SK-N-SH treated with all-trans-retinoic acid at 6 μM for 48 hours (cell line): ENCODE data around the gene BSN.

Source experiments
- ATAC-seq: fragments of 200-7000 bp; cut with Tn5 transposase; 3 replicates; pipeline ENCODE4 v1.9.1; 2020; ENCODE audit warnings: mild to moderate bottlenecking, moderate library complexity
- ARNTL ChIP-seq: fragments of 450-650 bp; formaldehyde crosslinking; IDR thresholded peaks from 2 replicates; pipeline ENCODE4 v1.5.0; 2020; ENCODE audit warnings: low read depth, mild to moderate bottlenecking, moderate library complexity, borderline replicate concordance
- BACH2 ChIP-seq: fragments of 250-450 bp; sonication (Bioruptor Pico); IDR thresholded peaks from 2 replicates; pipeline ENCODE4 v1.9.0; 2021; ENCODE audit warnings: mild to moderate bottlenecking, borderline replicate concordance
- CSRNP3 ChIP-seq: fragments of 250-450 bp; sonication (Bioruptor Pico); IDR thresholded peaks from 2 replicates; pipeline ENCODE4 v1.5.1; 2021; ENCODE audit warnings: mild to moderate bottlenecking, moderate library complexity
- ESRRG ChIP-seq: fragments of 250-450 bp; sonication (Bioruptor Pico); IDR thresholded peaks from 2 replicates; pipeline ENCODE4 v1.6.1; 2021; ENCODE audit warnings: mild to moderate bottlenecking
- GLIS3 ChIP-seq: fragments of 250-450 bp; sonication (Bioruptor Pico); IDR thresholded peaks from 2 replicates; pipeline ENCODE4 v1.5.0; 2020; ENCODE audit warnings: mild to moderate bottlenecking, moderate library complexity
- ISL1 ChIP-seq: fragments of 250-450 bp; sonication (Bioruptor Pico); IDR thresholded peaks from 2 replicates; pipeline ENCODE4 v2.1.2; 2022; ENCODE audit warnings: mild to moderate bottlenecking, moderate library complexity
- OSR1 ChIP-seq: fragments of 250-450 bp; sonication (Bioruptor Pico); IDR thresholded peaks from 2 replicates; pipeline ENCODE4 v1.8.0; 2022; ENCODE audit warnings: moderate library complexity, mild to moderate bottlenecking, inconsistent platforms
- PATZ1 ChIP-seq: fragments of 250-450 bp; sonication (Bioruptor Pico); IDR thresholded peaks from 2 replicates; pipeline ENCODE4 v1.8.0; 2020; ENCODE audit warnings: mild to moderate bottlenecking, moderate library complexity, borderline replicate concordance
- PPARA ChIP-seq: fragments of 250-450 bp; sonication (Bioruptor Pico); IDR thresholded peaks from 2 replicates; pipeline ENCODE4 v1.5.0; 2020; ENCODE audit warnings: mild to moderate bottlenecking, borderline replicate concordance
- SNAI2 ChIP-seq: fragments of 250-450 bp; sonication (Bioruptor Pico); IDR thresholded peaks from 2 replicates; pipeline ENCODE4 v1.5.0; 2020; ENCODE audit warnings: mild to moderate bottlenecking, moderate library complexity
- TCF4 ChIP-seq: fragments of 250-450 bp; sonication (Bioruptor Pico); IDR thresholded peaks from 2 replicates; pipeline ENCODE4 v1.8.0; 2021; ENCODE audit warnings: mild to moderate bottlenecking, moderate library complexity, borderline replicate concordance
- TOX ChIP-seq: fragments of 250-450 bp; sonication (Bioruptor Pico); IDR thresholded peaks from 2 replicates; pipeline ENCODE4 v1.8.0; 2021; ENCODE audit warnings: mild to moderate bottlenecking, moderate library complexity, borderline replicate concordance
- TSHZ2 ChIP-seq: fragments of 250-450 bp; sonication (Bioruptor Pico); IDR thresholded peaks from 2 replicates; pipeline ENCODE4 v1.5.0; 2020; ENCODE audit warnings: mild to moderate bottlenecking, moderate library complexity
- ZC3H10 ChIP-seq: fragments of 250-450 bp; sonication (Bioruptor Pico); IDR thresholded peaks from 2 replicates; pipeline ENCODE4 v1.5.1; 2021; ENCODE audit warnings: mild to moderate bottlenecking, moderate library complexity
- ZFP3 ChIP-seq: fragments of 250-450 bp; sonication (Bioruptor Pico); IDR thresholded peaks from 2 replicates; pipeline ENCODE4 v1.5.0; 2020; ENCODE audit warnings: mild to moderate bottlenecking, moderate library complexity
- ZFP30 ChIP-seq: fragments of 450-650 bp; formaldehyde crosslinking; IDR thresholded peaks from 2 replicates; pipeline ENCODE4 v1.5.0; 2022; ENCODE audit warnings: mild to moderate bottlenecking, moderate library complexity
- ZNF565 ChIP-seq: fragments of 450-650 bp; formaldehyde crosslinking; conservative IDR thresholded peaks from 2 replicates; pipeline ENCODE4 v1.5.0; 2020; ENCODE audit warnings: low read depth, mild to moderate bottlenecking, moderate library complexity
- ZNF70 ChIP-seq: fragments of 450-650 bp; formaldehyde crosslinking; IDR thresholded peaks from 2 replicates; pipeline ENCODE4 v1.5.0; 2020; ENCODE audit warnings: mild to moderate bottlenecking, moderate library complexity
- ZNF8 ChIP-seq: fragments of 450-650 bp; formaldehyde crosslinking; IDR thresholded peaks from 2 replicates; pipeline ENCODE4 v1.5.0; 2020; ENCODE audit warnings: mild to moderate bottlenecking, moderate library complexity

Gene BSN

GRCh38 chr3:49531715-49532114 lies 22.6 kb upstream of the BSN start:
- TF ChIP-seq ZFP3 (CRISPR knock-in tag), result no peak
- no peak for ATAC-seq

- no peak for ATAC-seq
- no peak for TF ChIP-seq PATZ1
Measured at GRCh38 chr3:49533031-49533430, 21.2 kb upstream of the BSN start.

- ATAC-seq, result no peak
- TF ChIP-seq GLIS3 (CRISPR knock-in tag) (no peak), ARNTL (CRISPR knock-in tag) (no peak), SNAI2 (no peak), TSHZ2 (CRISPR knock-in tag) (no peak), CSRNP3 (no peak), ZNF8 (CRISPR knock-in tag) (no peak), ISL1 (no peak), ZC3H10 (CRISPR knock-in tag) (no peak), ZFP30 (CRISPR knock-in tag) (no peak), ZNF565 (CRISPR knock-in tag) (no peak), ESRRG (no peak), BACH2 (CRISPR knock-in tag) (no peak), ZNF70 (CRISPR knock-in tag) (no peak), OSR1 (CRISPR knock-in tag) (no peak), TOX (CRISPR knock-in tag) (no peak), PPARA (CRISPR knock-in tag) (no peak)
Measured at GRCh38 chr3:49533786-49534519, 20.3 kb upstream of the BSN start.

- no peak for ATAC-seq
- TF ChIP-seq ZNF70 (CRISPR knock-in tag) (no peak), ISL1 (no peak), TSHZ2 (CRISPR knock-in tag) (no peak), ZFP30 (CRISPR knock-in tag) (no peak), TCF4 (CRISPR knock-in tag) (no peak), GLIS3 (CRISPR knock-in tag) (no peak), OSR1 (CRISPR knock-in tag) (no peak)
- TF ChIP-seq, all 23 proteins: peak for 0
Measured at GRCh38 chr3:49534581-49535441, 19.5 kb upstream of the BSN start.
